Calu3 (cell line): ENCODE results near the gene HDHD2. TPM values are rescaled to one million over a fixed set of nuclear protein-coding genes. Genes with fewer than 3 reads are reported as not detected.
A peak's percentile ranks its signal among the peaks of the same experiment; 100 is the strongest.

ENCODE experiments used
- BruUV-seq: library from RNA; stranded (reverse); fragments of 400-500 nt; replicated peaks from 2 replicates; lab custom pipeline; 2021; lab: Mats Ljungman, UMichigan
- CTCF ChIA-PET: fragments of 300-600 bp; sonication (Branson Sonifier 250); formaldehyde crosslinking; loops from one replicate; lab custom pipeline; 2022; ENCODE audit warnings: antibody characterized with exemption; lab: Charles Lee
- DNase-seq: peaks from one replicate; pipeline ENCODE4 v3.0.0; 2022
- H3K27ac Mint-ChIP-seq: one replicate; pipeline ENCODE4 v1.8.0; 2022; ENCODE audit warnings: mixed read lengths; ENCODE audit not compliant: unreplicated experiment
- H3K27me3 Mint-ChIP-seq: one replicate; pipeline ENCODE4 v1.8.0; 2022; ENCODE audit warnings: mixed read lengths; ENCODE audit not compliant: unreplicated experiment
- H3K36me3 Mint-ChIP-seq: one replicate; pipeline ENCODE4 v1.8.0; 2022; ENCODE audit warnings: mild to moderate bottlenecking, moderate library complexity, mixed read lengths; ENCODE audit not compliant: insufficient read depth, unreplicated experiment
- H3K4me1 Mint-ChIP-seq: one replicate; pipeline ENCODE4 v1.8.0; 2022; ENCODE audit warnings: mild to moderate bottlenecking, low read depth, mixed read lengths; ENCODE audit not compliant: unreplicated experiment
- H3K4me3 Mint-ChIP-seq: one replicate; pipeline ENCODE4 v1.8.0; 2022; ENCODE audit warnings: mild to moderate bottlenecking, low read depth, moderate library complexity, mixed read lengths; ENCODE audit not compliant: unreplicated experiment
- H3K9me3 Mint-ChIP-seq: one replicate; pipeline ENCODE4 v1.8.0; 2022; ENCODE audit warnings: low read depth, mixed read lengths; ENCODE audit not compliant: unreplicated experiment
- CTCF ChIP-seq: fragments of 200-600 bp; IDR thresholded peaks from one replicate; pipeline ENCODE4 v1.8.0; 2022; ENCODE audit warnings: antibody characterized with exemption; ENCODE audit not compliant: unreplicated experiment
- intact Hi-C: fragments of 100-400 bp; cut with micrococcal nuclease; formaldehyde crosslinking; loops from one replicate; pipeline ENCODE4 v1.10.0; 2022; ENCODE audit not compliant: unreplicated experiment
- total RNA-seq: library from RNA; stranded (reverse); gene quantifications from 2 replicates; pipeline ENCODE4 v1.2.3, GENCODE V29; 2022

HDHD2 gene
- total RNA-seq, 1 experiment from 2014 or later: 31.6 TPM

GRCh38 chr18:47175283-47175897 is 25.1 kb upstream of the HDHD2 start:
- intact Hi-C loops: loop anchor here (2.0 kb wide), 1 partner anchor 27 kb away; no protein-coding TSS in a partner anchor
- no peak overlapping the region for H3K27ac Mint-ChIP-seq
- DNase-seq: peak; percentile 29

GRCh38 chr18:47174545-47175116 is 24.3 kb upstream of the HDHD2 start:
- Mint-ChIP-seq H3K4me3 (no peak overlapping the region), H3K27ac (no peak overlapping the region), H3K9me3 (no peaks in the 10 kb centered on the region), H3K36me3 (peaks cover 5% of the 10 kb centered on the region), H3K4me1 (no peaks in the 10 kb centered on the region), H3K27me3 (no peaks in the 10 kb centered on the region)
- CTCF ChIA-PET: interaction anchor here (0.6 to 1.6 kb wide), 3 partner anchors 30 to 524 kb away, joined by 3 to 5 read pairs (median 3); no protein-coding TSS in a partner anchor
- intact Hi-C loops: loop anchor here (2.0 kb wide), 1 partner anchor 26 kb away; no protein-coding TSS in a partner anchor
- DNase-seq: peak; percentile 16
- BruUV-seq: no TSS peak
- no peak for TF ChIP-seq CTCF

More at GRCh38 chr18:47175283-47175897, 25.1 kb upstream of the HDHD2 start:
- peaks cover 5% of the 10 kb centered on the region for H3K36me3 Mint-ChIP-seq
- no peak overlapping the region for H3K4me3 Mint-ChIP-seq
- H3K9me3 Mint-ChIP-seq: no peaks in the 10 kb centered on the region
- no peaks in the 10 kb centered on the region for H3K27me3 Mint-ChIP-seq
- no peak for TF ChIP-seq CTCF
- CTCF ChIA-PET: interaction anchor here (1.6 kb wide), 1 partner anchor 29 kb away, joined by 5 read pairs; no protein-coding TSS in a partner anchor
- BruUV-seq: no TSS peak
- H3K4me1 Mint-ChIP-seq: no peaks in the 10 kb centered on the region

- DNase-seq: no peak
- BruUV-seq: no TSS peak
- CTCF ChIA-PET: no interaction called here
- Mint-ChIP-seq H3K9me3 (no peaks in the 10 kb centered on the region), H3K27me3 (no peaks in the 10 kb centered on the region), H3K36me3 (peaks cover 5% of the 10 kb centered on the region), H3K27ac (no peak overlapping the region), H3K4me1 (no peaks in the 10 kb centered on the region), H3K4me3 (no peak overlapping the region)
- intact Hi-C loops: no loop called here
- TF ChIP-seq CTCF: no peak
Measured at GRCh38 chr18:47172476-47172875, 22.2 kb upstream of the HDHD2 start.

GRCh38 chr18:47168913-47169312 is 18.6 kb upstream of the HDHD2 start:
- Mint-ChIP-seq H3K36me3 (no peaks in the 10 kb centered on the region), H3K27ac (no peak overlapping the region), H3K9me3 (no peaks in the 10 kb centered on the region), H3K4me3 (no peak overlapping the region), H3K27me3 (no peaks in the 10 kb centered on the region), H3K4me1 (peaks cover 10% of the 10 kb centered on the region)
- BruUV-seq: no TSS peak
- intact Hi-C loops: no loop called here
- no peak for TF ChIP-seq CTCF
- CTCF ChIA-PET: interaction anchor here (0.9 kb wide), 1 partner anchor 11 kb away, joined by 3 read pairs; no protein-coding TSS in a partner anchor
- DNase-seq: no peak
